ENCODE data around the gene TOR2A. TPM values are rescaled to one million over a fixed set of nuclear protein-coding genes. Genes with fewer than 3 reads are reported as not detected.
A peak's percentile ranks its signal among the peaks of the same experiment; 100 is the strongest.

Gene TOR2A
- total RNA-seq, 1 experiment from 2014 or later: 5.8 TPM

DNA sequence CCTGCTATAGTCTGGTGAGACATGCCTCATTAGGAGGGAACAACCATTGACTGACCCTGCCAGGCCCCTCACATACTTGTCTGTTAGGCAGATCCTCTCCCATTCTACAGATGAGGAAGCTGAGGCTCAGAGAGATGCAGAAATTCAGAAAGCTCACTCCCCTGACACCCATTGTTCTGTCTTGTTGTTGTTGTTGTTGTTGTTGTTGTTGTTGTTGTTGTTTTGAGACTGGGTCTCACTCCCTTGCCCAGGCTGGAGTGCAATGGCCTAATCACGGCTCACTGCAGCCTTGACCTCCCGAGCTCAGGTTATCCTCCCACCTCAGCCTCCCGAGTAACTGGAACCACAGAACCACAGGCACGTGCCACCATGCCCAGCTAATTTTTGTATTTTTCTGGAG is 41.4 kb downstream of the TOR2A start:
- H3K4me1 ChIP-seq: peaks cover 8% of the 10 kb centered on the region
- H3K4me3 ChIP-seq: no peak overlapping the region
- H3K36me3 ChIP-seq: no peaks in the 10 kb centered on the region
- no peak for DNase-seq
- no peak overlapping the region for H3K27ac ChIP-seq
- H3K9me3 ChIP-seq (replicated peaks): no peaks in the 10 kb centered on the region
- H3K27me3 ChIP-seq: no peaks in the 10 kb centered on the region; the same call in 1 of the 2 replicates

DNA sequence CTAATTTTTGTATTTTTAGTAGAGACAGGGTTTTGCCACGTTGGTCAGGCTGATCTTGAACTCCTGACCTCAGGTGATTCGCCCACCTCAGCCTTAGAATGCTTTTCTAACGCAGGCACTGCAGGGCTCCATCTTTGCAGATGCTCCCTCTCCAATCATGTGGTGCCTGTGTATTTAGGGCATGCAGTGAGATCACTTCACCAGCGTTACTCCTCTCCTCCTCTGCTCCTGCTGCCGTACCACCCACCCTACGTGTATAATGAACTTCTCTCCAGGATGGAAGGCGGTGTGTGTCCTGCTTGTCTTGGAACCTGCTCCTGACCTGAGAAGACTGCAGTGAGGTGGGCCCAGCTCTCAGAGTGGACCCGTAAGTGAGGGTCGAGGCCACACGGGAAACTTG is 42.0 kb downstream of the TOR2A start:
- DNase-seq: no peak
- no peaks in the 10 kb centered on the region for H3K9me3 ChIP-seq (replicated peaks)
- peaks cover 8% of the 10 kb centered on the region for H3K4me1 ChIP-seq
- H3K4me3 ChIP-seq: no peak overlapping the region
- no peaks in the 10 kb centered on the region for H3K36me3 ChIP-seq
- no peaks in the 10 kb centered on the region; the same call in 1 of the 2 replicates for H3K27me3 ChIP-seq
- H3K27ac ChIP-seq: no peak overlapping the region

DNA sequence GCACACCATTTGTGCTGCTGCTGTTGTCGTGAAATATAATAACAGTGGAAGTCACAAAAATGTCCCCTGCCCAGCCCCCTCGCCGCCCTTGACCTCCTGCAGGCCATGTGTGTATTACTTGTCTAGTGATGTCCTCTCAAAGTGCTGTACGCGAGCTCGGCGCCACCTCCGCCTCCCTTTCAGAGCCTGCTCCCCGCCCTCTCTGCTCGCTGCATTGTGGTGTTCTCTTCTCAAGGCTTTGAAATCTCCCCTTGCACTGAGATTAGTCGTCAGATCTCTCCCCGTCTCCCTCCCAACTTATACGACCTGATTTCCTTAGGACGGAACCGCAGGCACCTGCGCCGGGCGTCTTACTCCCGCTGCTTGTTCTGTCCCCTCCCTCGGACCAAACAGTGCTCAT is 43.0 kb downstream of the TOR2A start:
- Histone ChIP-seq H3K27me3 (no peaks in the 10 kb centered on the region; the same call in 1 of the 2 replicates), H3K4me1 (peaks cover 4% of the 10 kb centered on the region; the same call in 1 of the 2 replicates), H3K36me3 (no peaks in the 10 kb centered on the region), H3K9me3 (replicated peaks) (no peaks in the 10 kb centered on the region), H3K4me3 (no peak overlapping the region), H3K27ac (no peak overlapping the region)
- DNase-seq: no peak

DNA sequence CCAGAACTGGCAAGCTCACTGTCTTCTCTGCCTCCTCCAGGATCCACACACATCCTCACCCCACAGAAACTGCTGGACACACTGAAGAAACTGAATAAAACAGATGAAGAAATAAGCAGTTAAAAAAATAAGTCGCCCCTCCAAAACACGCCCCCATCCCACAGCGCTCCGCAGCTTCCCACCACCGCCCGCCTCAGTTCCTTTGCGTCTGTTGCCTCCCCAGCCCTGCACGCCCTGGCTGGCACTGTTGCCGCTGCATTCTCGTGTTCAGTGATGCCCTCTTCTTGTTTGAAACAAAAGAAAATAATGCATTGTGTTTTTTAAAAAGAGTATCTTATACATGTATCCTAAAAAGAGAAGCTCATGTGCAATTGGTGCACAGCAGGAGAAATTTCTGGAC is 44.4 kb downstream of the TOR2A start:
- Histone ChIP-seq H3K4me1 (peaks cover 4% of the 10 kb centered on the region; the same call in 1 of the 2 replicates), H3K27me3 (no peaks in the 10 kb centered on the region; the same call in 1 of the 2 replicates), H3K9me3 (replicated peaks) (no peaks in the 10 kb centered on the region), H3K36me3 (no peaks in the 10 kb centered on the region), H3K27ac (no peak overlapping the region), H3K4me3 (no peak overlapping the region)
- no peak for DNase-seq

DNA sequence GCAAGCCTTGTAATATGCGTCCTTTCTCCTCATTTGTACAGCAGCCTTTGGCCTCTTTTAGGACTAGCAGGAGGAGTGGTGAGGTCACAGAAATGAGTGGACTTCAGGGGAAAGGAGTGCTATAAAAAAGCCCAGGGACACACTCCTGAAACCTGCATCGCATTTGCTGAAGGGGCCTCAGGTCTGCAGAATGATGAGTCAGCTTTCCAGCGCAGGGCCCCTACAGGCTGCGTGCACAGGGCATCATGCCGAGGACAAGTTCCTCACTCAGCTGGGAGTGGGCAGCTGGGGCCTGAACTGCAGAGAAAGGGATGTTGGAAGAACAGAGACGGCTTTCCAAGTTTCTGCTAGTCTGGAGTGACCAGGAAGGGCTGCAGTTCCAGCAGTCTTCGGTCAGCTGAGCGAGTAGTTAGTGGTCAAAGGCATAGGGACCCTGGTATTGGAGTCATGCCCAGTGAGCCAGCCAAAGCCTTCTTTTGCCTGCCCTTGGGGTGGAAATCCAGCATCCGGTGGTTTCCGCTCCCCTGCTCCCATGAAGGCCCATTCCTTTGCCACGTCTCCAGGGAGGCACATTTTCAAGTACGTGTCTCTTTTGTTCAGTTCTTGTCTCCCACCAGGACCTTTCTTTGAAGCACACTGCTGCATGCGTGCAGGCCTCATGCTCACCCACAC is 45.6 kb downstream of the TOR2A start:
- no peaks in the 10 kb centered on the region for H3K9me3 ChIP-seq (replicated peaks)

DNA sequence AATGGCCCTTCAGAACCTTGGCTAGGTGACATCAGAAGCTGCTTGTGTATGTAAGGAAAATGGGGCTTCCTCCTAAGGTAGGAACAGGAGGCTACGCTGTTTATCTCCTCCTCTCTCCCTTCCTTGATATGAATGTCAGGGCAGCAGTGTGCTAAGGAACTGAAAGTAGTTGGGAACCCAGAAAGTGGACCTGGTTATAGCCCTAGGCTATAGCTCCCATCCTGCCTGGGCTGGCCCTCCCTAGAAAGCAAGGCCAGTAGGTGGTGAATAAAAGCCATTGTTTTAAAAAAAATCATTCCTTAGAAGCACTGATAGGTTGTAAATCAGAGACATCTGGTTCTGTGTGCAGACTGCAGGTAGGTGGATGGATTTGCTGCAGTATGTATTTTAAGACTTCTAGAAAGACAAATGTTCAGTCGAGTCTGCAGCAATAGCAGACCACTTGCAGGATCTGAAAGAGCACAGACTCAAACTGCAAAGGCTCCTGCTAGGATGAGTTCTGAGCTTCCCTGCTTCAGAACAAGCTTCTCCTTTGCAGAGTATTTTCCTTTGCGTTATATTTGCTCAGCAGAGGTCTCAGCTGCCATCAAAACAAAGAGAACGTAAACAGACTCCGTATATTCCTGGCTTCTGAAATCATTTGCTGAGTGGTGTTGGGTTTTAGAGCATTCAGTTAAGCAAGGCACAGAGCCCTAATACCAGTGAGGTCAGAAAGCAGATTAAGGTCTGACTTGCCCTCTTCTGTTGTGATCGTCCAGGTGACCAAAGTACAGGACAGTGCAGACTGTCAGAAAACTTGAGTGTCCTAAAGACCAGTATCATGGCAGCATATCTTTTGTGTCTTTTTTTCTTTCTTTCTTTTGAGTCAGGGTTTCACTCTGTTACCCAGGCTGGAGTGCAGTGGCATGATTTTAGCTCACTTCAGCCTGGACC is 48.4 kb downstream of the TOR2A start:
- Histone ChIP-seq H3K27me3 (no peaks in the 10 kb centered on the region), H3K36me3 (no peaks in the 10 kb centered on the region), H3K4me3 (no peak overlapping the region), H3K9me3 (replicated peaks) (no peaks in the 10 kb centered on the region), H3K4me1 (peaks cover 9% of the 10 kb centered on the region; the same call in 1 of the 2 replicates), H3K27ac (no peak overlapping the region)
- DNase-seq: no peak

More for the DNA sequence above, 45.6 kb downstream of the TOR2A start:
- Histone ChIP-seq H3K27ac (no peak overlapping the region), H3K4me3 (no peak overlapping the region), H3K27me3 (no peaks in the 10 kb centered on the region), H3K36me3 (no peaks in the 10 kb centered on the region), H3K4me1 (peaks cover 5% of the 10 kb centered on the region; the same call in 1 of the 2 replicates)
- DNase-seq: no peak

DNA sequence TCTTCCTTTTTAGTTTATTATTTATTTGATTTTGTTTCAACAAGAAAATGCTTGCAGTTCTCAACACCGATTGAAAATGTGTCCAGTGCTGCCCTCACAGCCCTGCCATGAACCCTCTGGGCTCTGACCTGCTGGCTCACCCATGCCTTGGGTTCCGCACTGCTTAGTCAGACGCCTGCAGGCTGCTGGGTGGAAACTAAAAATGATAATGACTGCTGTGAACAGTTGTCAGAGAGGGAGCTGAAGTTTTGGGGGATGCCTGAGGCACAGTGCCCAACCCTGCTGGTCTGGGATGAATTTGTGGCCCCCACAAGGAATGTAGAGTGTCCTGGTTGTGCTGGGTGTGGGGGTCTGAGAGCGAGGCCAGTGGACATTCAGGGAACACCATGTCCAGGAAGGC is 50.5 kb downstream of the TOR2A start:
- Histone ChIP-seq H3K4me3 (no peak overlapping the region), H3K4me1 (peaks cover 9% of the 10 kb centered on the region; the same call in 1 of the 2 replicates), H3K27me3 (no peaks in the 10 kb centered on the region), H3K36me3 (no peaks in the 10 kb centered on the region), H3K27ac (no peak overlapping the region), H3K9me3 (replicated peaks) (no peaks in the 10 kb centered on the region)
- DNase-seq: peak in 1 of 2 experiments; percentile 43

DNA sequence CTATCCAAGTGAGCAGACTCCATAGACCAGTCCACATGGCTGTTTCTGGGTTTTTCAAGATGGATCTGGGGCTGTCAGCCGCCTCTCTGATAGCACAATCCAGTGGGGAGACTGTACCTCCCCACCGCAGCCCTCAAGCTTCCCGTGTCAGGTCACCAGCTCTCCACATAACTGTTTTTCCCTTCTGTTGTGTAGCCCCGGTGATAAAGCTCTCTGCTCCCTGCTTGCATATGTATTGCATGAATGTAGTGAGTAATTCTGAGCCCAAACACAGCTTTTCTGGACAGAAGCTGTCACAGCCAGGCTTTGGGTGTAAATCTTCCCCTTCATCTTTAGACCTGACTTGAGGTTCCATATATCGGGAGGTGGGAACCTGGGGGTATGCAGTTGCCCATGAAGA is 51.4 kb downstream of the TOR2A start:
- DNase-seq: no peak
- peaks cover 9% of the 10 kb centered on the region; the same call in 1 of the 2 replicates for H3K4me1 ChIP-seq
- H3K27me3 ChIP-seq: no peaks in the 10 kb centered on the region
- H3K4me3 ChIP-seq: no peak overlapping the region
- H3K27ac ChIP-seq: no peak overlapping the region
- no peaks in the 10 kb centered on the region for H3K36me3 ChIP-seq
- H3K9me3 ChIP-seq (replicated peaks): no peaks in the 10 kb centered on the region

DNA sequence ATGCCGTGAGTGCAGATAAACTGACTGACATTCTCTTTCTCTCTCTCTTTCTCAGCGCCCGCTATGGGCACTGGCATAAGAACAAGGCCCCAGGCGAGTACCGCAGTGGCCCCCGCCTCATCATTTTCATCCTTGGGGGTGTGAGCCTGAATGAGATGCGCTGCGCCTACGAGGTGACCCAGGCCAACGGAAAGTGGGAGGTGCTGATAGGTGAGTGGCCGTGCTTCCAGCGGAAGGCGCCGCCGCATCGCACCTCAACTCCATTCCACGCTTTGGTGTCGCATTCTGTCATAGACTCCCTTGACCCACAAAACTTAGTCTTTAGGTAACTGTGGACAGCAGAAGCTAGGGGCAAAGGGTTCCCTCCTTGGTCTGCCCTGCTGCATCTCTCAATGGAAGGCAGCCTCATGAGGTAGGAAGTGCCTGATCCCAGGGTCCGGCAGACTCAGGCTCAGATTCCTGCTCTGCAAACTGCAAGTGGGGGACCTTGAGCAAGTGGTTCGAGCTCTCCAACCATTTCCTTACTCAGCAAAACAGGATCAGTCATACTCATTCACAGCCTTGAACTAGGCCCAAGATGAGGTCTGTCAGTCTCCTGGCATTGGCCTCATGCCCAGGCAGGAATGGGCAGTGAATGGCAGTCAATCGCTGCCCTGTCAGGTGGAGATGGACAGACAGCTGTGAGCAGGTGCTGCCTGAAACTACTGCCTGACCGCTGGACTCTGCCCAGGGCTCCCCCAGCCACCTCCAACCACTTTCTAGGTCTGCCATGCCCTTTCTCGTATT is 52.5 kb downstream of the TOR2A start:
- Histone ChIP-seq H3K9me3 (replicated peaks) (no peaks in the 10 kb centered on the region), H3K27ac (no peak overlapping the region), H3K4me1 (peaks cover 9% of the 10 kb centered on the region; the same call in 1 of the 2 replicates), H3K4me3 (no peak overlapping the region), H3K27me3 (no peaks in the 10 kb centered on the region), H3K36me3 (no peaks in the 10 kb centered on the region)
- DNase-seq: no peak

Other genes starting within 250 kb of the TOR2A start
- 3.6 and 5.2 TPM in 2 replicates for gene STXBP1, start 123.0 kb downstream of the TOR2A start, total RNA-seq (2014; rRNA removed; shearing (Covaris generic))
- gene CFAP157, start 28.3 kb downstream of the TOR2A start, total RNA-seq (2014; rRNA removed; shearing (Covaris generic)): not detected in 2 replicates
- 4.3 and 7.0 TPM in 2 replicates for gene PTRH1, start 19.6 kb downstream of the TOR2A start, total RNA-seq (2014; rRNA removed; shearing (Covaris generic))
- not detected in 2 replicates for gene TTC16, start 19.2 kb downstream of the TOR2A start, total RNA-seq (2014; rRNA removed; shearing (Covaris generic))
- gene SH2D3C, start 43.4 kb upstream of the TOR2A start, total RNA-seq (2014; rRNA removed; shearing (Covaris generic)): 0.99 and 1.4 TPM in 2 replicates
- gene CDK9, start 50.7 kb upstream of the TOR2A start, total RNA-seq (2014; rRNA removed; shearing (Covaris generic)): 19.2 and 21.8 TPM in 2 replicates
- gene FPGS, start 67.6 kb upstream of the TOR2A start, total RNA-seq (2014; rRNA removed; shearing (Covaris generic)): 32.0 and 39.4 TPM in 2 replicates
- 16.4 and 16.6 TPM in 2 replicates for gene ENG, start 119.4 kb upstream of the TOR2A start, total RNA-seq (2014; rRNA removed; shearing (Covaris generic))
- gene AK1, start 142.4 kb upstream of the TOR2A start, total RNA-seq (2014; rRNA removed; shearing (Covaris generic)): 31.4 and 36.4 TPM in 2 replicates
- gene ST6GALNAC6, start 164.3 kb upstream of the TOR2A start, total RNA-seq (2014; rRNA removed; shearing (Covaris generic)): 59.9 and 61.5 TPM in 2 replicates
- 19.6 and 24.3 TPM in 2 replicates for gene ST6GALNAC4, start 181.7 kb upstream of the TOR2A start, total RNA-seq (2014; rRNA removed; shearing (Covaris generic))
- gene PIP5KL1, start 195.5 kb upstream of the TOR2A start, total RNA-seq (2014; rRNA removed; shearing (Covaris generic)): 0.20 and 0.51 TPM in 2 replicates
- 44.7 and 46.4 TPM in 2 replicates for gene DPM2, start 202.6 kb upstream of the TOR2A start, total RNA-seq (2014; rRNA removed; shearing (Covaris generic))
- 4.0 and 5.0 TPM in 2 replicates for gene EEIG1, start 245.7 kb upstream of the TOR2A start, total RNA-seq (2014; rRNA removed; shearing (Covaris generic))

All from SJCRH30 (cell line).